ENCODE measurements around the gene CNIH2. TPM values are rescaled to one million over a fixed set of nuclear protein-coding genes. Genes with fewer than 3 reads are reported as not detected.

The CNIH2 gene
- total and polyA plus RNA-seq, 2 of the 13 experiments (the other 11 are each of a cell fraction or from before 2014, with no cell fraction given): 0.60 to 0.69 TPM

DNA sequence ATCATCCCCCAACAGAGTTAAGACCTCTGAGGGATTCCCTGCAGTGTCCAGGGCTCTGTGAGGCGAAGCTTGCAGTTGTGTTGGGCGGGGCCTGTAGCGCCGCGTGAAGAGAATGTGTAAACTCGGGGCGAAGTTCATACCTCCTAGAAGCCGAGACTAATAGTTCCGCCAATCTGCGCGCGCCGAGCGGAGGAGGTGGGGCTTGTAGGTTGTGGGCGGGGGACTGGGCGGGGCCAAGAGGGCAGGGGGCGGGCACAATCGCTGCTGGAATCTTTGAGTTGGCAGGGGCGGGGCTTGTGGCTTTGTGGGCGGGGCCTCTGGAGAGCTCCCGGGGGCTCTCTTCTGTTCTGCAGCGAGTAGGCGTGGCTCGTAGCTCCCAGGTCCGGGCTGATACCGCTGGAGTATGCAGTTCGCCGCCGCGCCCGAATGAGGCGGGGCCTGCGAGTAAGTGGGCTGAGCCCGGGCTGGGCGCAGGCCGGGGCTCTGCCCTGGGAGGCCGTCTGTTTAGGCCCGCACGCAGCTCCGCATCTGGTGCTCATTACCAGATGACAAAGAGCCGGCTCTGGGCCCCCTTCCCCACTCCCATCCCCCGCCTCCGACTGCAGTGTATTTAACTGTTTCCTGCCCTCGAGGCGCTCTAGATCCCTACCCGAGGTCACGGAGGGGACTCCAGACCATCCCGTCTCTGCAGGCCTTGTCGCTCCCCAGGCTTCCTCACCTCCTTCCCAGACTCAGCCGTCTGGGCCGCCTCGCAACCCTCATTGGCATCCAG lies 34.8 kb downstream of the CNIH2 start (continued):
- TF ChIP-seq GMEB1 (CRISPR knock-in tag; IDR thresholded peaks at IDR 0.05; ENCODE audit: borderline replicate concordance) (no peak), PHF5A (CRISPR knock-in tag; IDR thresholded peaks at IDR 0.05; ENCODE audit: low read depth, unreplicated experiment) (no peak), CCAR2 (optimal IDR thresholded peaks at IDR 0.05; ENCODE audit: low read depth, low read length) (no peak), PCBP2 (optimal IDR thresholded peaks at IDR 0.05; ENCODE audit: low read depth, low read length, poor library complexity, severe bottlenecking) (no peak), ZNF235 (CRISPR knock-in tag; IDR thresholded peaks at IDR 0.05; ENCODE audit: borderline replicate concordance) (peak; percentile 72; the same call in 1 of the 2 replicates), HNF4G (IDR thresholded peaks at IDR 0.05; ENCODE audit: borderline replicate concordance, low read depth, low read length) (no peak; the same call in 1 of the 2 replicates), HNF4G (CRISPR knock-in tag; IDR thresholded peaks at IDR 0.05; ENCODE audit: borderline replicate concordance, low read depth) (no peak), STAG1 (CRISPR knock-in tag; IDR thresholded peaks at IDR 0.05) (no peak), ZNF207 (IDR thresholded peaks at IDR 0.05; ENCODE audit: borderline replicate concordance) (no peak), NCOA1 (CRISPR knock-in tag; IDR thresholded peaks at IDR 0.05) (no peak), LCORL (IDR thresholded peaks at IDR 0.05) (0 out of 2 replicates have a peak, but pooled peaks have one; percentile 31), LCORL (CRISPR knock-in tag; IDR thresholded peaks at IDR 0.05) (no peak), ZNF850 (CRISPR knock-in tag; conservative IDR thresholded peaks at IDR 0.05) (peak; percentile 84; the same call in 1 of the 2 replicates), DMTF1 (CRISPR knock-in tag; IDR thresholded peaks at IDR 0.05) (no peak), GABPB1 (CRISPR knock-in tag; IDR thresholded peaks at IDR 0.05) (peak; percentile 7; the same call in 1 of the 2 replicates), ZNF724P (CRISPR knock-in tag; IDR thresholded peaks at IDR 0.05; ENCODE audit: borderline replicate concordance) (no peak), MXD3 (CRISPR knock-in tag; IDR thresholded peaks at IDR 0.05) (no peak)
- TF ChIP-seq, protein P1, sequence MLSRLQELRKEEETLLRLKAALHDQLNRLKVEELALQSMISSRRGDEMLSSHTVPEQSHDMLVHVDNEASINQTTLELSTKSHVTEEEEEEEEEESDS (CRISPR knock-in tag; IDR thresholded peaks at IDR 0.05; ENCODE audit: borderline replicate concordance): no peak
- TF ChIP-seq, protein P2, sequence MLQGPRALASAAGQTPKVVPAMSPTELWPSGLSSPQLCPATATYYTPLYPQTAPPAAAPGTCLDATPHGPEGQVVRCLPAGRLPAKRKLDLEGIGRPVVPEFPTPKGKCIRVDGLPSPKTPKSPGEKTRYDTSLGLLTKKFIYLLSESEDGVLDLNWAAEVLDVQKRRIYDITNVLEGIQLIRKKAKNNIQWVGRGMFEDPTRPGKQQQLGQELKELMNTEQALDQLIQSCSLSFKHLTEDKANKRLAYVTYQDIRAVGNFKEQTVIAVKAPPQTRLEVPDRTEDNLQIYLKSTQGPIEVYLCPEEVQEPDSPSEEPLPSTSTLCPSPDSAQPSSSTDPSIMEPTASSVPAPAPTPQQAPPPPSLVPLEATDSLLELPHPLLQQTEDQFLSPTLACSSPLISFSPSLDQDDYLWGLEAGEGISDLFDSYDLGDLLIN (CRISPR knock-in tag; IDR thresholded peaks at IDR 0.05; ENCODE audit: borderline replicate concordance): no peak
- TF ChIP-seq, protein P3, sequence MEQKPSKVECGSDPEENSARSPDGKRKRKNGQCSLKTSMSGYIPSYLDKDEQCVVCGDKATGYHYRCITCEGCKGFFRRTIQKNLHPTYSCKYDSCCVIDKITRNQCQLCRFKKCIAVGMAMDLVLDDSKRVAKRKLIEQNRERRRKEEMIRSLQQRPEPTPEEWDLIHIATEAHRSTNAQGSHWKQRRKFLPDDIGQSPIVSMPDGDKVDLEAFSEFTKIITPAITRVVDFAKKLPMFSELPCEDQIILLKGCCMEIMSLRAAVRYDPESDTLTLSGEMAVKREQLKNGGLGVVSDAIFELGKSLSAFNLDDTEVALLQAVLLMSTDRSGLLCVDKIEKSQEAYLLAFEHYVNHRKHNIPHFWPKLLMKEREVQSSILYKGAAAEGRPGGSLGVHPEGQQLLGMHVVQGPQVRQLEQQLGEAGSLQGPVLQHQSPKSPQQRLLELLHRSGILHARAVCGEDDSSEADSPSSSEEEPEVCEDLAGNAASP (CRISPR knock-in tag; IDR thresholded peaks at IDR 0.05; ENCODE audit: borderline replicate concordance): 0 out of 2 replicates have a peak, but pooled peaks have one; percentile 15
- TF ChIP-seq, protein P4, sequence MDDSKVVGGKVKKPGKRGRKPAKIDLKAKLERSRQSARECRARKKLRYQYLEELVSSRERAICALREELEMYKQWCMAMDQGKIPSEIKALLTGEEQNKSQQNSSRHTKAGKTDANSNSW (CRISPR knock-in tag; IDR thresholded peaks at IDR 0.05; ENCODE audit: borderline replicate concordance): no peak

Measured in HepG2 (cell line).